OCI-LY3 (cell line): ENCODE results near the gene SELENOI.

ENCODE experiments used
- H2AFZ ChIP-seq: fragments of 200-600, 300-600 bp; shearing (Covaris generic); 2 replicates; pipeline ENCODE4 v1.6.0; 2014; ENCODE audit warnings: antibody characterized with exemption, low read depth, low read length
- H3K27ac ChIP-seq: fragments of 200-600, 300-600 bp; sonication (generic); 2 replicates; pipeline ENCODE4 v1.5.1; 2014; ENCODE audit warnings: mild to moderate bottlenecking, low read length, moderate library complexity, mixed read lengths
- H3K27me3 ChIP-seq: fragments of 200-600, 300-600 bp; sonication (generic); 2 replicates; pipeline ENCODE4 v1.6.1; 2014; ENCODE audit warnings: low read depth, low read length, mixed read lengths
- H3K36me3 ChIP-seq: fragments of 200-600, 300-600 bp; sonication (generic); replicated peaks from 2 replicates; pipeline ENCODE3; 2014; ENCODE audit warnings: low read depth, low read length, mixed read lengths
- H3K4me1 ChIP-seq: fragments of 300-600, 200-600 bp; sonication (generic); 2 replicates; pipeline ENCODE4 v1.6.1; 2014; ENCODE audit warnings: low read length, mixed read lengths
- H3K4me2 ChIP-seq: fragments of 200-600, 300-600 bp; sonication (generic); 2 replicates; pipeline ENCODE4 v1.6.1; 2014; ENCODE audit warnings: low read length, mixed read lengths
- H3K4me3 ChIP-seq: fragments of 300-600, 200-600 bp; sonication (generic); 2 replicates; pipeline ENCODE4 v1.5.1; 2014; ENCODE audit warnings: antibody characterized with exemption, mild to moderate bottlenecking, low read length, moderate library complexity
- H3K79me2 ChIP-seq: fragments of 300-600, 200-600 bp; shearing (Covaris generic); 2 replicates; pipeline ENCODE4 v1.6.1; 2014; ENCODE audit warnings: mild to moderate bottlenecking, low read length, mixed read lengths
- H3K9ac ChIP-seq: fragments of 300-600, 200-600 bp; shearing (Covaris generic); 2 replicates; pipeline ENCODE4 v1.6.0; 2014; ENCODE audit warnings: mild to moderate bottlenecking, low read length, moderate library complexity
- H3K9me3 ChIP-seq: fragments of 200-600, 300-600 bp; shearing (Covaris generic); 2 replicates; pipeline ENCODE4 v1.6.1; 2014; ENCODE audit warnings: low read length, mixed read lengths; ENCODE audit not compliant: insufficient read depth
- H4K20me1 ChIP-seq: fragments of 200-600, 300-600 bp; sonication (generic); 2 replicates; pipeline ENCODE4 v1.6.1; 2016; ENCODE audit warnings: low read length, mixed read lengths; ENCODE audit not compliant: insufficient read depth
- EZH2phosphoT487 ChIP-seq: fragments of 200-600 bp; shearing (Covaris generic); IDR thresholded peaks from 2 replicates; pipeline ENCODE4 v1.6.1; 2018; ENCODE audit warnings: antibody characterized with exemption, mixed run types, low read depth
- TF ChIP-seq, protein P1 (sequence below): fragments of 200-600, 300-600 bp; sonication (generic); IDR thresholded peaks from 2 replicates; pipeline ENCODE4 v1.5.1; 2014; ENCODE audit warnings: antibody characterized with exemption, low read length, low read depth

The SELENOI gene, protein sequence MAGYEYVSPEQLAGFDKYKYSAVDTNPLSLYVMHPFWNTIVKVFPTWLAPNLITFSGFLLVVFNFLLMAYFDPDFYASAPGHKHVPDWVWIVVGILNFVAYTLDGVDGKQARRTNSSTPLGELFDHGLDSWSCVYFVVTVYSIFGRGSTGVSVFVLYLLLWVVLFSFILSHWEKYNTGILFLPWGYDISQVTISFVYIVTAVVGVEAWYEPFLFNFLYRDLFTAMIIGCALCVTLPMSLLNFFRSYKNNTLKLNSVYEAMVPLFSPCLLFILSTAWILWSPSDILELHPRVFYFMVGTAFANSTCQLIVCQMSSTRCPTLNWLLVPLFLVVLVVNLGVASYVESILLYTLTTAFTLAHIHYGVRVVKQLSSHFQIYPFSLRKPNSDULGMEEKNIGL

DNA sequence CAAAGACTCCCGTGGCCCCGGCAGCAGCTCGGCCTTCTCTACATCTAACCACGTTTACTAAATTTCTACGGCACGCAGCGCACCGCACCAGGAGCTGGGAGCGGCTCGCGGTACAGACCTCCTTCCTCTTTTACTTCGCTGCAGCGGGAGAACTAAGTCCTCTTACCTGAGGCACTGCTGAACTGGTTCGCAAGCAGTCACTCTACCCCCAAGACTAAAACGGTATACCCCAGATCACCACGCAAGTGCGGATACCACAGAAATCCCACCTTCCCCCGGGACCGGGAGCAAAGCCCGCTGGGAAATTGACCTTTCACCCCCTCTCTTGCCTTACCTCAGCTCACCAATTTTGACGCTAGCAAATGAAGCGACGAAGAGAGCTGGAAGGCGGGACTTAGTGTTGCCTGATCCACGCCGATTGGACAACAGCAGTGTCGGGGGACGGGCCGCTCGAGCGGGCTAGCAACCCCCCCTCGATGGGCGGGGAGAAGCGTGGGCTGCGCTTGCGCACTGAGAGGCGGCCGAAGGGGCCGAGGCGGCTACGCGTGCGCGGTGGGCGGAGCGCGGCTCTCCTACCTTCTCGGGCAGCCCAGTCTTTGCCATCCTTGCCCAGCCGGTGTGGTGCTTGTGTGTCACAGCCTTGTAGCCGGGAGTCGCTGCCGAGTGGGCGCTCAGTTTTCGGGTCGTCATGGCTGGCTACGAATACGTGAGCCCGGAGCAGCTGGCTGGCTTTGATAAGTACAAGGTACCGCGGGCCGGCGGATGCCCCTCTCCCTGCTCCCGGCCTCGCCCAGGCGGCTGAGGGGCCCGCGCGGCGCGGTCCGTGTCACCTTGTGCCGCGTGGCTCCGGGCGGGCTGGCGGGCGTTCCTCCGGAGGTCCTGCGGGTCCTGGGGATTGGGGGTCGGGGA, at the start of gene SELENOI:
Gene SELENOI, plus strand, starts transcription at position 599 of the 909 bp plus-strand sequence. Its CDS starts 90 bp downstream, at position 689.
- H4K20me1 ChIP-seq, result peaks cover 18% of the 10 kb centered on the region
- peaks cover 3% of the 10 kb centered on the region for H3K36me3 ChIP-seq
- H3K4me3 ChIP-seq, result peak within 1 kb of the TSS; percentile 84
- H3K4me1 ChIP-seq, result peaks cover 22% of the 10 kb centered on the region
- peak within 1 kb of the TSS; percentile 82 for H3K27ac ChIP-seq
- peak within 1 kb of the TSS; percentile 94 for H3K4me2 ChIP-seq
- peaks cover 68% of the 10 kb centered on the region for H3K79me2 ChIP-seq
- H3K9ac ChIP-seq, result peak within 1 kb of the TSS; percentile 84
- H3K9me3 ChIP-seq, result no peaks in the 10 kb centered on the region
- no peak for TF ChIP-seq EZH2phosphoT487
- TF ChIP-seq, protein P1, sequence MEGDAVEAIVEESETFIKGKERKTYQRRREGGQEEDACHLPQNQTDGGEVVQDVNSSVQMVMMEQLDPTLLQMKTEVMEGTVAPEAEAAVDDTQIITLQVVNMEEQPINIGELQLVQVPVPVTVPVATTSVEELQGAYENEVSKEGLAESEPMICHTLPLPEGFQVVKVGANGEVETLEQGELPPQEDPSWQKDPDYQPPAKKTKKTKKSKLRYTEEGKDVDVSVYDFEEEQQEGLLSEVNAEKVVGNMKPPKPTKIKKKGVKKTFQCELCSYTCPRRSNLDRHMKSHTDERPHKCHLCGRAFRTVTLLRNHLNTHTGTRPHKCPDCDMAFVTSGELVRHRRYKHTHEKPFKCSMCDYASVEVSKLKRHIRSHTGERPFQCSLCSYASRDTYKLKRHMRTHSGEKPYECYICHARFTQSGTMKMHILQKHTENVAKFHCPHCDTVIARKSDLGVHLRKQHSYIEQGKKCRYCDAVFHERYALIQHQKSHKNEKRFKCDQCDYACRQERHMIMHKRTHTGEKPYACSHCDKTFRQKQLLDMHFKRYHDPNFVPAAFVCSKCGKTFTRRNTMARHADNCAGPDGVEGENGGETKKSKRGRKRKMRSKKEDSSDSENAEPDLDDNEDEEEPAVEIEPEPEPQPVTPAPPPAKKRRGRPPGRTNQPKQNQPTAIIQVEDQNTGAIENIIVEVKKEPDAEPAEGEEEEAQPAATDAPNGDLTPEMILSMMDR, result no peak
- H2AFZ ChIP-seq, result 0 out of 2 replicates have a peak within 1 kb of the TSS, but pooled peaks have one; percentile 34
- H3K27me3 ChIP-seq, result no peaks in the 10 kb centered on the region

DNA sequence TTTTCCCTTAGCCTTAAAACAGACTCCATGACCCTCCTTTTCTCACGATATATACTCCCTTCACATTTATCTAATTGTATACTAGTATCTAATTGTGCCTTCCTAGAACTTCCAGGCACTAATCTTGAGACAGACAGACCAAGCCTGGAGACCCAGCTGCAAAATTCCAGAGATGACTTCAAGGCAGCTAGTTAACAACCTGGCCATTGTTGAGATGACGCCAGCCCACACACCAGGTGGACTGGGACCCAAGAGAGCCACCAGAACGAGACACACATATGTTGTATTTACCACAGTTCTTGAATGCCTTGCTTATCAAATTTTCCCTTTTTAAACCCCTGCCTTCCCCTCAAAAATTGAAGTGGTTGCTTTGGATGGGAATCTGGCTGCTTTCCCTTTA, 48.9 kb upstream of the SELENOI start:
- no peak overlapping the region for H2AFZ ChIP-seq
- no peaks in the 10 kb centered on the region for H3K79me2 ChIP-seq
- no peak overlapping the region for H3K27ac ChIP-seq
- H4K20me1 ChIP-seq, result no peaks in the 10 kb centered on the region
- peaks cover 13% of the 10 kb centered on the region; the same call in 1 of the 2 replicates for H3K4me1 ChIP-seq
- no peaks in the 10 kb centered on the region for H3K36me3 ChIP-seq
- no peak overlapping the region for H3K9ac ChIP-seq
- H3K4me2 ChIP-seq, result no peak overlapping the region
- no peak overlapping the region for H3K4me3 ChIP-seq
- no peaks in the 10 kb centered on the region for H3K27me3 ChIP-seq
- no peaks in the 10 kb centered on the region for H3K9me3 ChIP-seq
- no peak for TF ChIP-seq EZH2phosphoT487
- TF ChIP-seq, protein P1, result no peak

DNA sequence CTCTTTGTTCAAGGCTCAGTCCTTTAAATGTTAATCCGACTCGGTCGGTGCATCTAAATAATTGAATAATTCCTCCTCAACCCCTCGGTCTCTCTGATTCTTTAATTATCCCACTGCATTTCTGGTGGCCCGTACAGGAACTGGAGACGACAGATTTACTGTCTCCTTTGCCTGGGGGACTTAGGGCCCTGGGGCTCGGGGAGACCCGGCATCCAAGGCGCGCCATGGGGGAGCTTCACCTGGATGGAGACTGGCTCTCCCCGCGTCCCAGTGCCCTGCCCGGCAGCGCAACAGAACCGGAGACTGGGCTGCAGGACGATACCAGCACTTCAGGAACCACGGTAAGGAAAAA, 47.7 kb upstream of the SELENOI start:
- no peak for TF ChIP-seq EZH2phosphoT487
- TF ChIP-seq, protein P1, result no peak
- H3K4me1 ChIP-seq, result peaks cover 13% of the 10 kb centered on the region; the same call in 1 of the 2 replicates
- H2AFZ ChIP-seq, result peak overlapping the region; percentile 54; the same call in 1 of the 2 replicates
- no peaks in the 10 kb centered on the region for H4K20me1 ChIP-seq
- no peaks in the 10 kb centered on the region for H3K36me3 ChIP-seq
- H3K4me2 ChIP-seq, result peak overlapping the region; percentile 88
- no peaks in the 10 kb centered on the region for H3K27me3 ChIP-seq
- no peaks in the 10 kb centered on the region for H3K9me3 ChIP-seq
- no peak overlapping the region for H3K4me3 ChIP-seq
- no peak overlapping the region for H3K9ac ChIP-seq
- H3K79me2 ChIP-seq, result no peaks in the 10 kb centered on the region
- H3K27ac ChIP-seq, result no peak overlapping the region
